GM11168 (cell line): ENCODE measurements around the gene IP6K1.
"Not testable (repeated sequence)": the region's sequence is repeated elsewhere in the genome, so short reads cannot be mapped to it uniquely, and the experiment has no call there.

ENCODE experiments used
- in situ Hi-C: fragments of 300-500 bp; cut with MboI; formaldehyde crosslinking; loops from one replicate; pipeline ENCODE4 v1.12.0; 2022; ENCODE audit warnings: low sequenced_read_pairs; ENCODE audit not compliant: unreplicated experiment

IP6K1 gene

GRCh38 chr3:49772703-49773102 lies 13.6 kb downstream of the IP6K1 start:
- in situ Hi-C loops = no loop called here

DNA sequence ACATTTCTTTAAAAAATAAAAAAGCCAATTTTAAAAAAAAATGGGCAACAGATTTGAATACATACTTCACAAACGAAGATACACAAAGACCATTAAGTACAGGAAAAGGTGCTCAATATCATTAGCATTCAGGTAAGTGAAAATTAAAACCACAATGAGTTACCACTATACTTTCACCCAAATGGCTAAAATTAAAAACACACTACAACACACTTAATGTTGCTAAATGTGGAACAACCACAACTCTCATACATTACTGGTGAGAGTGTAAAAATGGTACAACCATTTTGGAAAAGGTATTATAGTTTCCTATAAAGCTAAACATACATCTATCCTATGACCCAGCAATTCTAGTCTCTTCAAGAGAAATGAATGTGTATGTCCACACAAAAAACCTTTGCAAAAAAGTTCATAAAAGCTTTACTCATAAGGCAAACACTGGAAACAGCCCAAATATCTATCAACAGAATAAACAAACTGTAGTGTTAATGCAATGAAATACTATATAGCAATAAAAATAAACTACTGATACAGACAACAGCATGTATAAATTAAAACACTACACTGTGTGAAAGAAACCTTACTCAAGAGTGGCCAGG lies 14.9 kb downstream of the IP6K1 start:
- in situ Hi-C loops = no loop called here

GRCh38 chr3:49769926-49770325 lies 16.4 kb downstream of the IP6K1 start:
- in situ Hi-C loops = no loop called here

GRCh38 chr3:49769286-49769915 lies 16.9 kb downstream of the IP6K1 start:
- in situ Hi-C loops = no loop called here

DNA sequence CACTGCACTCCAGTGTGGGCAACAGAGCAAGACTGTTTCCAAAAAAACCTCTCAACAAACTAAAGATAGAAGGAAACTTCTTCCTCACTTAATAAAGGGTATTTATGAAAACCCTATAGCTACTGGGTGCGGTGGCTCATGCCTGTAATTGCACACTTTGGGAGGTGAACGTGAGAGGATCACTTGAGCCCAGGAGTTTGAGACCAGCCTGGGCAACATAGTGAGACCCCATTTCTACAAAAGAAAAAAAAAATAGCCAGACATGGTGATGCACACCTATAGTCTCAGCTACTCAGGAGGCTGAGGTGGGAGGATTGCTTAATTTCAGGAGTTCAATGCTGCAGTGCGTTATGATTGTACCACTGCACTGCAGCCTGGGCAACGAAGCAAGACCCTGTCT lies 22.4 kb downstream of the IP6K1 start:
- in situ Hi-C loops = no loop called here

- in situ Hi-C loops = no loop called here
These were observed 24.7 kb downstream of the IP6K1 start for GRCh38 chr3:49761661-49762060.

- in situ Hi-C loops = no loop called here
These were observed 27.1 kb downstream of the IP6K1 start for GRCh38 chr3:49759226-49759625.

- in situ Hi-C loops = no loop called here
These were observed 29.1 kb downstream of the IP6K1 start for GRCh38 chr3:49757197-49757596.

GRCh38 chr3:49756036-49756435 lies 30.3 kb downstream of the IP6K1 start:
- in situ Hi-C loops = no loop called here

GRCh38 chr3:49754536-49754935 lies 31.8 kb downstream of the IP6K1 start:
- in situ Hi-C loops = no loop called here

- in situ Hi-C loops = no loop called here
These were observed 34.8 kb downstream of the IP6K1 start for GRCh38 chr3:49751501-49751900.

- in situ Hi-C loops = no loop called here
These were observed 36.3 kb downstream of the IP6K1 start for GRCh38 chr3:49750056-49750455.

DNA sequence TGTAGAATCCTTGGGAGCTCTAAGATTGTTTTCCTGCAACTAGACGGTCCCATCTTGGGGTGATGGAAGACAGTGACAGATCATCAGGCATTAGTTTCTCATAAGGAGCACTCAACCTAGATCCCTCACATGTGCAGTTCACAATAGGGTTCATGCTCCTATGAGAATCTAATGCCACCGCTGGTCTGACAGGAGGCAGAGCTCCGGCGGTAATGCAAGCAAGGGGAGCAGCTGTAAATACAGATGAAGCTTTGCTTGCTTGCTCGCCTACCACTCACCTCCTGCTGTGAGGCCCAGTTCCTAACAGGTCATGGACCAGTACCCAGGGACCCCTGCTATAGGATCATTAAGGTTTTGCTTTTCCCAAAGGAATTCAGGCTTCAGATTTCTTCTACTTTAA lies 37.5 kb downstream of the IP6K1 start:
- in situ Hi-C loops = not testable (repeated sequence)

GRCh38 chr3:49747792-49748480 lies 38.4 kb downstream of the IP6K1 start:
- in situ Hi-C loops = no loop called here

GRCh38 chr3:49745986-49746385 lies 40.4 kb downstream of the IP6K1 start:
- in situ Hi-C loops = no loop called here

- in situ Hi-C loops = no loop called here
These were observed 45.9 kb downstream of the IP6K1 start for GRCh38 chr3:49740427-49740826.

DNA sequence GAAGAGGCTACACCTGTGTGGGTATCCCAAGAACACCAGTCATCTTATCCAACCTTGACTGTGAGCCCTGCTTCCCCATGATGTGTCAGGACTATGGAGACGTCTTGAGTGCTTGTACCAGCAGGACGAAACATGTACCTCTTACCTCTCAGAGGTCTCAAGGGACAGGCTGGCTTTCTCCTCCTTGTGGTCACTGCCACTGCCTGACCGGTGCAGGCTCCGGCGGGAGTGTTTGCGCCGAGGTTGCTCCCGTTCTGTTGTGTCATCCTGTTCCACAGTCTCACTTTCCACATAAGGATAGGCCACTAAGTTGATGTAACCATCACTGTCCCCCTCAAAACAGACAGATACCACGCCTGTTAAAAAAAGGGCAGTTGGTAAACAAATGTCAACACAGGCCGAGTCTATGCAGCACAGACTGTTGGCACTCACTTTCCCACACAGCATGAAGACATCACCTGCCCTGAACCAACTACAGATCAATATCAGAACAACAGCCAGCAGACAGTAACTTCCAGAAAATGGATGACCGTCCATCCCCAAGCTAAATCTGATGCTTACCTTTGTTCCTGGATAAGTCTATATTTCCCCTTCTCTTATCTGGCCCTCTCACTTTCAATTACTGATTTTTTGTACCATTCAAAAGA lies 48.2 kb downstream of the IP6K1 start:
- in situ Hi-C loops = no loop called here

GRCh38 chr3:49734752-49735151 lies 51.6 kb downstream of the IP6K1 start:
- in situ Hi-C loops = no loop called here

DNA sequence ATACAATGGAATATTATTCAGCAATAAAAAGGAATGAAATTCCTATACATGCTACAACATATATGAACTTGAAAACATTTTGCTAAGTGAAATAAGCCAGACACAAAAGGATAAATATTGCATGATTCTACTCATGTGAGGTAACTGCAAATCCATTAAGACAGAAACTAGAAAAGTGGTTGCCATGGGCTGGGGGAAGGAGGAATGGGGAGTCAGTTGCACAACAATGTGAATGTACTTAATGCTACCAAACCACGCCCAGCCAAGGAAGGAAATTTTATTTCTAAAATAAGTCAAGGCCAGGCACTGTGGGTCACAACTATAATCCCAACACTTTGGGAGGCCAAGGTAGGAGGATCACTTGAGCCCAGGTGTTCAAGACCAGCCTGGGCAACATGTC lies 52.8 kb downstream of the IP6K1 start:
- in situ Hi-C loops = no loop called here

DNA sequence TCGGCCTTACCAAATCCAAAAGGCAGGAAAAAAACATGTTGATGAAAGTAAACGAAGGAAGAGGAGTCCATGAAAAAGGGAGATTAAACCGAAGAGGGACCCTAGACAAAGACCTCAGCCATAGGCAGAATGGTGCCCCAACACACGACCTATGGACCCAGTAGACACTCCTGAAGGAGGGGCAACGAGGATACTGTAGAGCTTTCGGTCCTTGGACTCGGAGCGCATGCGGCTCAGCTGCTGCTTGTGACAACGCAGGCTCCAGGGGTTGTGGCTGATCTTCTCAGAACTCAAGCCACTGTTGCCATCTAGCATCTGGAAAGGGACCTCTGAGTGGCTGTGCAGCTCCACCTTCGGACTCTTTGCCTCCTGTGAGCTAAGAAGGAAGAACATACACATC lies 53.7 kb downstream of the IP6K1 start:
- in situ Hi-C loops = no loop called here

- in situ Hi-C loops = no loop called here
These were observed 56.3 kb downstream of the IP6K1 start for GRCh38 chr3:49729966-49730609.
